Activated naive CD4-positive, alpha-beta T cell treated with anti-CD3 and anti-CD28 coated beads, Interleukin-2, amount 50 U/mL, for 16 hours (primary cell): Measurements from ENCODE around the gene MRC2.
A peak's percentile ranks its signal among the peaks of the same experiment; 100 is the strongest.
"Not testable (repeated sequence)": the region's sequence is repeated elsewhere in the genome, so short reads cannot be mapped to it uniquely, and the experiment has no call there.

Experiments used
- DNase-seq: peaks from one replicate; pipeline ENCODE4 v3.0.0-alpha.2; 2020

Gene MRC2

DNA sequence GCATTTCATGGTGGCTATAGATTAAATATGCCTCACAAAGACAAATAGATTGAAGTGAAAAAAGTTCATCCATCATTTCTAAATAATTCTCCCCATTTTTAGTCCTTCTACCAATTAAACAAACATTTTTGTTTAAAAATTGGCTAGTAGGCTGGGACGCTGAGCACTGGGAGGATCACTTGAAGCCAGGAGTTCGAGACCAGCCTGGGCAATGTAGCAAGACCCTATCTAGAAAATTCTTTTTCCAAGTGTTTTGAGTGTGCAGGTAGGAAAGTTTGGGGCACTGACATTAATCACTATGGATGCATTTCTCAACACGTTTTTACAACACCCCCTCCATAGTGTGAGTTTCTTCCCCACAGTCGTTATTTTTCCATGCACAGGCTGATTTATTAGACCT, 56.7 kb downstream of the MRC2 start:
- no peak for DNase-seq

- DNase-seq: no peak
Measured at GRCh38 chr17:62687997-62688396, 60.5 kb downstream of the MRC2 start.

DNA sequence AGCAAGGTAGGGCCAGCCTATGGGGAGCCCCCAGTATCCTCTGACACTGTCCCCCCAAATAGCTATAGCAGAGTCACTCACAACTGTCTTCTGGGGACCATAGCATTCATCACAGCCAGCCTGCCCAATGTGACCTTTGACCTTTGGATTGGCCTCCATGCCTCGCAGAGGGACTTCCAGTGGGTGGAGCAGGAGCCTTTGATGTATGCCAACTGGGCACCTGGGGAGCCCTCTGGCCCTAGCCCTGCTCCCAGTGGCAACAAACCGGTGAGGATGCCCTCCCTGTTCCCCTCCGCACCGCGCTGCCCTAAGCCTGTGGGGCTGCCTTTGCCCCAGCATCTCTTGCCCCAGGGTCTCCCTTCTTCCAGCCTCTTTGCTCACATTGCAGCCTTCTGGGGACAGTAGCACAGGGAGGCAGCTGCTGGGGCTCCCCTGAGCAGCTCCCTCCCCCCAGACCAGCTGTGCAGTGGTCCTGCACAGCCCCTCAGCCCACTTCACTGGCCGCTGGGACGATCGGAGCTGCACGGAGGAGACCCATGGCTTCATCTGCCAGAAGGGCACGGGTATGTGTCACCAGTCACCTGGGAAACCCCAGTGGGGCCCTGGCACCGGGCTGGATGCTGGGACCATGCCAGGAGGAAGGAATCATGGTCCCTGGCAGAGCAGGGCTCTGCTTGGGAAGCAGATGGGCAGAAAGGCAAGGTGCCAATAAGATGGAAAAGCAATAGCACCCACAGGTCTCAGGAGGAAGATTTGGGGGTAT, 61.1 kb downstream of the MRC2 start:
- DNase-seq: no peak

GRCh38 chr17:62689441-62690167, 62.1 kb downstream of the MRC2 start:
- no peak for DNase-seq

DNA sequence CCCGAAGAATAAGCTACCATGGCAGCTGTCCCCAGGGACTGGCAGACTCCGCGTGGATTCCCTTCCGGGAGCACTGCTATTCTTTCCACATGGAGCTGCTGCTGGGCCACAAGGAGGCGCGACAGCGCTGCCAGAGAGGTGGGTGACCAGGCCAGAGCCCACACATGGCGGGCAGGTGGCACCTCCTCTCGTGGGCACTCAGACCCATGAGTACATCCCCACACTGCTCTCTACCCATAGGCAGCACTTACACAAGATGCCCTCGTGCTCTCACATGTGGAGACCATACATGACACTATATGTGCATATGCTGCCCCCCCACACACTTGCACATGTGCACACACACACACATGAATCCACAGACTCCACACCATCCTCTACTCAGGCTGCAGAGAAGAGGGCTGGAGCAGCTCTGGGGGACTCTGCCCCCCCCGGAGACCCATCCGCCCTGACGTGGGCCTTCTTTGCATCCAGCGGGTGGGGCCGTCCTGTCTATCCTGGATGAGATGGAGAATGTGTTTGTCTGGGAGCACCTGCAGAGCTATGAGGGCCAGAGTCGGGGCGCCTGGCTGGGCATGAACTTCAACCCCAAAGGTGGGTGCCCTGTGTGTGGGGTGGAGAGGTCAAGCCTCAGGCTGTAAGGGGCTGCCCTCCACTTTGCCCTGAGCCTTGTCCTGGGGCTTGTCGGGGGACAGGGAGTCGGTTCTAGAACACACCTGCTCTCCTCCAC, 62.9 kb downstream of the MRC2 start:
- no peak for DNase-seq

DNA sequence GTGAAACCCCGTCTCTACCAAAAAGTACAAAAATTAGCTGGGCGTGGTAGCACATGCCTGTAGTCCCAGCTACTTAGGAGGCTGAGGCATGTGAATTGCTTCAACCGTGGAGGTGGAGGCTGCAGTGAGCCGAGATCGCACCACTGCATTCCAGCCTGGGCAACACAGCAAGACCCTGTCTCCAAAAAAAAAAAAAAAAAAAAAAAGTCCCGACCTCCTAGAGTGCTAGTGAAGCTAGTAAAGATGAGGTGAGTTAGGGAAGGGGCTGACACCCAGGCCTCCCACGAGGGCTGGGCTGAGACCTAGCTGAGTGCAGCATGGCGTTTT, 64.1 kb downstream of the MRC2 start:
- DNase-seq: not testable (repeated sequence)

- no peak for DNase-seq
Measured at GRCh38 chr17:62692159-62692651, 64.7 kb downstream of the MRC2 start.

GRCh38 chr17:62692721-62693431, 65.4 kb downstream of the MRC2 start:
- DNase-seq: no peak

DNA sequence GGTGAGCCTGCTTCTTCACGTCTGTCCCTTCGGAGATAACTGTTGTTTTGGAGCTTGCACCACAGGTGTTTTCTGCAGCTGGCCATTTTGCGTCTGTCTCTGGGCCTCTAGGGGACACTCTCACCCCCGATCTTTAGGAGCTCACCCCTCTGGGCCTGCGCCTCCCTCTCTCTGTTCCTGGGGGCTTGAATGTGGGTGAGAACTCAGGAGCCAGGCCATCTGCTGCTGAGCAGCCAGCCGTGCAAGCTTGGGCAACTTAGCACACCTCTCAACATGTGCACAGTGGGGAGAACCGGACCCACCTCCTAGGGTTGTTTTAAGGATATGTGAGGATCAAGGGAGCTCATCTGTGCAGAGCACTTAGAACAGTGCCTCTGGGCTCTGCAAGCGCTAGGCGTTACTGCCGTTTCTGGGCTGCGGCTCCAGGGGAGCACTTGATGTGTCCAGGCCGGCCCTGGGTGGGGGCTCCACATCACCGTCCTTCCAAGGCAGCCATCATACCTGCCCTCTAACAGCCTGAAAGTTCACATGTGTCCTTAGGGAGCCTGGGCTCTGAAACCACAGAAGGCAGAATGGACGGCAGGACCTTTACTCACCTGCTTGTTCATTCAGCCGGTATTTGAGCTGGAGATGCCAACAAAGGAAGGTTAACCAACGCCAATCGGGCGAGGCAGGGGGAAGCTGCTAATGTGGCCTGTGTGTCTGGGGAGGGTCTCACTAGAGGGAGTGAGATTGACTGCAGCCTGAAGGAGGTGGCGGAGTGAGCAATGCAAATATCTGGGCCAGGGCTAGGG, 66.3 kb downstream of the MRC2 start:
- no peak for DNase-seq

DNA sequence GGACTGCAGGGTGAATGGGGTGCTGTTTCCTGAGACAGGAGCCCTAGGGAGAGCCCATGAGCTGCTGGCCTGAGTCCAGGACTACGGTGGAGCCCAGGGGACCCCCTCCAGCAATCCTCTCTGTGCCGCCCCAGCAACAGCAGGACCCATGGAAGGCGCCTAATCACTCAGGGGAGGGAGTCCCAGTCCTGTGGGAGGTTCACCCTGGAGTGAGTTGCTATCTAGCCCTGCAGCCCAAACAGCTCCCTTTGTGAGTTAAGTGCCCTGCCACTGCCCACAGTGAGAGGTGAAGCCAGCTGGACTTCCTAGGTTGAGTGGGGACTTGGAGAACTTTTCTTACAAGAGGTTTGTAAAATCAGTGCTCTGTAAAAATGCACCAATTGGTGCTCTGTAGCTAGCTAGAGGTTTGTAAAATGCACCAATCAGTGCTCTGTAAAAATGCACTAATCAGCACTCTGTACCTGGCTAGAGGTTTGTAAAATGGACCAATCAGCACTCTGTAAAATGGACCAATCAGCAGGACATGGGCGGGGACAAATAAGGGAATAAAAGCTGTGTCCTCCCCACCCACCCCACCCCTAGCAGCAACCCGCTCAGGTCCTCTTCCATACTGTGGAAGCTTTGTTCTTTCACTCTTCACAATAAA, 67.7 kb downstream of the MRC2 start:
- DNase-seq: not testable (repeated sequence)

DNA sequence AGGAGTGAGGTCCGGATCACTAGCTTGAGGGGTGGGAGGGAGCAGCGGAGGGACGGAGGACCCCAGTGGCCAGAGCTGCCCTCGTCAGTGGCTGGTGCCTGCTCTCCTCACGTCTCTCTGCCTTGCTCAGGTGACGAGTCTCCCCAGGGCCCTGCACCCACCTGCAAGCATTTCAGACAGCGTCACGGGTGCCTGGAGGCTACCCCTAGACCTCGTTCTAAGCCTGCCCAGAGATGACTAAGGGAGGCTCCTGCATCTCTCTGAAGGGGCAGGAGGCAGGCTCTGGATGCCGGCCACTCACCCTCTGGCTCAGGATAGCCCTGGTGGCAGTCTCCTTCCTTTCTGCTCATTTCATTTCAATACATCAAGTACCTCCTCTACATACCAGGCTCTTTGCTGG, 68.8 kb downstream of the MRC2 start:
- DNase-seq: no peak

DNA sequence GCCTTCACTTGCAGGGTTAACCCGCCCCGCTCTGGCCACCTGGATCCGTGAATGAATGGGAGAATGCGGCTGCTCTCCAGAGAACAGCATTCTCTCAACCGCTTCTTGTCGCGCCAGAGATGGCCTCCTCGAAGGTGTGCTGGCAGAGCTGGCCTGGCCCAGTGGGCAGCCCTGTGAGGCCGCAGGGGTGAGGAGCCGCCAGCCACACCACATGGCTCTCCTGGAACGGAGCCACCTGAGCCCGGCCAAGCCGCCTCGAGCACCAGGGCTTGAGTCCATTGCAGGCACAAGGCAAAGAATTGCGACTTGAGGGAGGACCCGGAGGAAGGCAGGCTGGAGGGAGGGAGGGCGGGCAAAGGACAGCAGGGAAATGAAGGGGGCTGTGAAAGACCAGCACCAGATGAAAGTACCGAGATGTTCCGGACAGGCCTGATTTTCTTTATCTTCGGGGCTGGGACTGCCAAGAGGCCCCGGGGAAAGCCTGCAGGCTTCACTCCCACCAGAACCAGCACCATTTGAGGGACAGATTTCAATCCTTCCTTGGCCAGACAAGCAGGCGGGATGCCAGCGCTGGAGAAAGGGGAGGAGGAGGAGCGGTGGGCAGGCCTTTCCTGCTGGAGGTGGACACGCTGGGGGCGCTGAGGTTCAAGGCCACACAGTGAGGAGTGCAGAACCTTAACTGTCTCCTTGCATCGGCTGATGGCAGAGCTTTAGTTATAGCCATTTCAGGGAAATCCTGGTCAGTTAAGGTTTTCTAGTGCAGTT, 69.4 kb downstream of the MRC2 start:
- no peak for DNase-seq

- DNase-seq: not testable (repeated sequence)
Measured at GRCh38 chr17:62698459-62698858, 71.0 kb downstream of the MRC2 start.

- no peak for DNase-seq
Measured at GRCh38 chr17:62700964-62701705, 73.7 kb downstream of the MRC2 start.

- no peak for DNase-seq
Measured at GRCh38 chr17:62701706-62702085, 74.2 kb downstream of the MRC2 start.

- no peak for DNase-seq
Measured at GRCh38 chr17:62702746-62703260, 75.3 kb downstream of the MRC2 start.

- DNase-seq: no peak
Measured at GRCh38 chr17:62703261-62703775, 75.8 kb downstream of the MRC2 start.

DNA sequence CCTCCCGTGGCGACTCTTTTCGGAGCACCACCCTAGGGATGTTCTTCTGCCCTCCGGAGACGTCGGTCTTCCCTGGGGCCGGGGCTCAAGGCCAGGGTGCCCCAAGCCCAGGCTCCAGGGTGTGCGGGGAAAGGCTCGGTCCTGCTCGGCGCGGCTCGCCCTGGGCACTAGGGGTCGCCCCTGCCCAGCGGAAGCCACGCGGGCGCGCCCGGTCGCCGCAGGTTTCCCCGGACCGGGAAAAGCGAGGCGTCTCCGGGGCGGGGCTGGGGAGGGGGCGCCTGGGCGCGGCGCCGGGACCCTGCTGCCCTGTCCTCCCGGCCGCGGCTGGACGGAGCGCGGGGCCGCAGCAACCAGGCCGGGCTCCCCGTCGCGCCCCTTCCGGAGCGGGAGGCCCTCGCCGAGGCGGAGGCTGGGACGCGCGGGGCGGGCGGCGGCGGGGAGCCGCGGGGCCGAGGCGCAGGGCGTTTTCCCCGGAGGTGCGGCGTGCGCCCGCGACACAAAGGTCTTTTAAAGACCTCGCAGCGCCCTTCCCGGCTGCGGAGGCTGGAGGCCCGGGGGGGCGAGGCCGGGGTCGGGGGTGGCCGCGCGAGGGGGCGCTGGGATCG, 76.4 kb downstream of the MRC2 start:
- peak; percentile 73 for DNase-seq

DNA sequence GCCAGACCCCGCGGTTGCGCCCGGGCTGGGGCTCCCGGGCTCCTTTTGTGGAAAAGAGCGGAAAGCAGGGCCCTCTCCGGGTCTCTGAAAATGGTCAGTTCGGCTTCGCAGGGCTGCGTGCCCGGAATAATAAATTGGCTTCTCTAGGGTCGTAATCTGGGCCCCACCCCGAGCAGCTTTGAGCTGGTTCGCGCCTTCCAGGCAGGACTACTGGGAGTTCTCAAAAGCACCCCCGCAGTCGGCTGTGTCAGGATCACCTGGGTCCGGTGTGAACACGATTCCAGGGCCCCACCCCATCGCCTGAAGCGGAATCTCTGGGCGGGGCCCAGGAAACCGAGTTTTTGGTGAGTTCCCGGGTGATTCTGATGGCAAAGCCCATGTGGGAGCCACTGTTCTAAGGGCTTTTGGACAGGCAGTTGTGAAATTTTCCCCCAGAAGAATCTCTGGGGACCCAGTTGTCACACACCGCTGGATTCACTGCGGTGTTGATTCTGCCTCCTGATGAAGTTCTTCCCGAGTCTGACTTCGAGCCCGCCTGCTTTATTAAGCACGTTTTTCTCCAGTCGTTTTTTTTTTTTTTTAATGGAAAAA, 77.0 kb downstream of the MRC2 start:
- DNase-seq: no peak
